ENCODE results near the gene C14orf180. TPM values are rescaled to one million over a fixed set of nuclear protein-coding genes. Genes with fewer than 3 reads are reported as not detected.
A peak's percentile ranks its signal among the peaks of the same experiment; 100 is the strongest.

The C14orf180 gene
- total RNA-seq, 1 experiment from 2014 or later = not detected

GRCh38 chr14:104550861-104551728, 28.5 kb upstream of the C14orf180 start:
- Histone ChIP-seq H3K36me3 (ENCODE audit: low read depth) (no peaks in the 10 kb centered on the region), H3K9me3 (ENCODE audit: insufficient read depth, low read depth) (no peaks in the 10 kb centered on the region), H4K20me1 (ENCODE audit: insufficient read depth) (no peaks in the 10 kb centered on the region), H3K4me3 (no peak overlapping the region), H3K27me3 (ENCODE audit: insufficient read depth, low read depth) (peaks cover 94% of the 10 kb centered on the region), H3F3A (ENCODE audit: insufficient read depth, low read depth) (no peaks in the 10 kb centered on the region), H2AFZ (no peak overlapping the region), H3K79me2 (ENCODE audit: low read depth) (no peaks in the 10 kb centered on the region), H3K27ac (no peak overlapping the region), H3K9me2 (ENCODE audit: insufficient read depth) (no peaks in the 10 kb centered on the region), H3K4me1 (replicated peaks; ENCODE audit: insufficient read depth) (no peaks in the 10 kb centered on the region), H3K4me2 (no peak overlapping the region)
- TF ChIP-seq, protein P1, sequence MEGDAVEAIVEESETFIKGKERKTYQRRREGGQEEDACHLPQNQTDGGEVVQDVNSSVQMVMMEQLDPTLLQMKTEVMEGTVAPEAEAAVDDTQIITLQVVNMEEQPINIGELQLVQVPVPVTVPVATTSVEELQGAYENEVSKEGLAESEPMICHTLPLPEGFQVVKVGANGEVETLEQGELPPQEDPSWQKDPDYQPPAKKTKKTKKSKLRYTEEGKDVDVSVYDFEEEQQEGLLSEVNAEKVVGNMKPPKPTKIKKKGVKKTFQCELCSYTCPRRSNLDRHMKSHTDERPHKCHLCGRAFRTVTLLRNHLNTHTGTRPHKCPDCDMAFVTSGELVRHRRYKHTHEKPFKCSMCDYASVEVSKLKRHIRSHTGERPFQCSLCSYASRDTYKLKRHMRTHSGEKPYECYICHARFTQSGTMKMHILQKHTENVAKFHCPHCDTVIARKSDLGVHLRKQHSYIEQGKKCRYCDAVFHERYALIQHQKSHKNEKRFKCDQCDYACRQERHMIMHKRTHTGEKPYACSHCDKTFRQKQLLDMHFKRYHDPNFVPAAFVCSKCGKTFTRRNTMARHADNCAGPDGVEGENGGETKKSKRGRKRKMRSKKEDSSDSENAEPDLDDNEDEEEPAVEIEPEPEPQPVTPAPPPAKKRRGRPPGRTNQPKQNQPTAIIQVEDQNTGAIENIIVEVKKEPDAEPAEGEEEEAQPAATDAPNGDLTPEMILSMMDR (conservative IDR thresholded peaks at IDR 0.05) = peak; percentile 39; the same call in 1 of the 2 replicates
- TF ChIP-seq EZH2 (IDR thresholded peaks at IDR 0.05; ENCODE audit: low read depth) = peak; percentile 65; the same call in 1 of the 2 replicates
- DNase-seq = no peak
- CTCF ChIA-PET = no interaction called here
- no TSS peak for BruUV-seq (replicated peaks)
- intact Hi-C loops (cut with micrococcal nuclease; ENCODE audit: unreplicated experiment) = no loop called here
- POLR2A ChIA-PET (ENCODE audit: unreplicated experiment) = no interaction called here

DNA sequence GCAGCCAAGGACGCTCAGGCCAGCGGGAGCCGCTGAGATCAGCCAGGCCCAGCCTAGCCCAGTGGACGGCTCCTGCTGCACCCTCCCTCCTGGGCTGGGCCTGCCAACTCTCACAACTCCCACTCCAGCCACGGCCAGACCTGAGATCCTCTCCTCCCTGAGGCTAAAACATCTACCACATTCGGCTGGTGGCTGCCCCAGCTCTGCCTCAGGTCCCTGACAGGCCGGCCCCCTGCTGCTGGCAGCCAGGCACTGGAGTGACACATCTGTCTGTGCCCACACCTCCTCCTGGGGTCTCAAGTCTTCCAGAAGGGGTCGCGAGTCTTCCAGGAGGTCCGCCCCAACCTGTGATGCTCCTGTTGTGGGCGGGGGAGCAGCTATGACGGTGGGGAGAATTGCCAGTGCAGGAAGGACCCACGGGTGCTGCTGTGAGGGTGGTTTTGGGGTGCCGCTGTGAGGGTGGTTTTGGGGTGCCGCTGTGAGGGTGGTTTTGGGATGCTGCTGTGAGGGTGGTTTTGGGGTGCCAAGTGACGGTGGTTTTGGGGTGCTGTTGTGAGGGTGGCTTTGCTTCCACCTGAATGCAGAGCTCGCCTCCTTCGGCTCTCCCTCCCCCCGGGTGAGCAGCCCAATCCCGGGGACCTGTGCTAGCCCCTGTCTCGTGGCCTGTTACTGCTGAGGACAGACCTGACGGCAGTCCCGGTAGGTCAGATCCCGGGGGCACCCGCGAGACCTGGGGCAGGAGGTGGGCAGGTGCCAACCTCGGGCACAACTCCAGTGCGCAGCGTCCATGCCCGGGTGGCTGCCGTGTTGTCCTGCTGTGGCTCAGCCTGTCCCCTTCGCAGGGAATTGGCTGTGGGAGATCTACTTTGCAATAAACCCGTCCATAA, 27.5 kb upstream of the C14orf180 start:
- H3K27ac ChIP-seq = no peak overlapping the region
- H2AFZ ChIP-seq = no peak overlapping the region
- H3K79me2 ChIP-seq (ENCODE audit: low read depth) = no peaks in the 10 kb centered on the region
- H4K20me1 ChIP-seq (ENCODE audit: insufficient read depth) = no peaks in the 10 kb centered on the region
- DNase-seq = no peak
- H3K4me1 ChIP-seq (replicated peaks; ENCODE audit: insufficient read depth) = no peaks in the 10 kb centered on the region
- ChIA-PET CTCF (no interaction called here), POLR2A (ENCODE audit: unreplicated experiment) (interaction anchor here (0.6 kb wide), 1 partner anchor 1542 kb away, joined by 4 read pairs; no protein-coding TSS in a partner anchor)
- no peaks in the 10 kb centered on the region for H3K9me3 ChIP-seq (ENCODE audit: insufficient read depth, low read depth)
- peaks cover 95% of the 10 kb centered on the region for H3K27me3 ChIP-seq (ENCODE audit: insufficient read depth, low read depth)
- no TSS peak for BruUV-seq (replicated peaks)
- no peaks in the 10 kb centered on the region for H3K36me3 ChIP-seq (ENCODE audit: low read depth)
- H3K4me2 ChIP-seq = no peak overlapping the region
- TF ChIP-seq EZH2 (IDR thresholded peaks at IDR 0.05; ENCODE audit: low read depth) = no peak
- TF ChIP-seq, protein P1 (conservative IDR thresholded peaks at IDR 0.05) = no peak
- intact Hi-C loops (cut with micrococcal nuclease; ENCODE audit: unreplicated experiment) = no loop called here
- no peaks in the 10 kb centered on the region for H3K9me2 ChIP-seq (ENCODE audit: insufficient read depth)
- H3F3A ChIP-seq (ENCODE audit: insufficient read depth, low read depth) = no peaks in the 10 kb centered on the region
- H3K4me3 ChIP-seq = no peak overlapping the region

DNA sequence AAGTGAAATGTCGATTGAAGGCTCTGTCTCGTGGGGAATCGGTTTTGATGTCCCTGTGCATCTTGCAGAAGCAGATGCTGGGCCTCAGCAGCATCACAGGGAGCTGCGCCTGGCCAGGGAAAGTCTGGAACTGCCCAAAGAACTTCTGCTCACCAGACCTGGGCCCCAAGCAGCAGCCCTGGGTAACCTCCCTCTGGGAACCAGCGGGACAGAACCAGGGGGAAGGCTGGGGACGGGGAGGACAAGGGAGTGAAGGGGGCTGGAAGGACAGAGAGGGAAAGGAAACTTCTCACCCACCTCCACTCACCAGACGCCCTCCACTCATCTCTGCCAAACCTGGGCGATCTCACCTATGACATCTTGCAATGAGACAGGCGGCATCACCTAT, 26.8 kb upstream of the C14orf180 start:
- CTCF ChIA-PET = no interaction called here
- no peak for DNase-seq
- peaks cover 95% of the 10 kb centered on the region for H3K27me3 ChIP-seq (ENCODE audit: insufficient read depth, low read depth)
- H3K79me2 ChIP-seq (ENCODE audit: low read depth) = no peaks in the 10 kb centered on the region
- no peaks in the 10 kb centered on the region for H3F3A ChIP-seq (ENCODE audit: insufficient read depth, low read depth)
- no peaks in the 10 kb centered on the region for H3K9me3 ChIP-seq (ENCODE audit: insufficient read depth, low read depth)
- POLR2A ChIA-PET (ENCODE audit: unreplicated experiment) = interaction anchor here (0.6 kb wide), 1 partner anchor 1542 kb away, joined by 4 read pairs; no protein-coding TSS in a partner anchor
- no peak overlapping the region for H2AFZ ChIP-seq
- TF ChIP-seq, protein P1 (conservative IDR thresholded peaks at IDR 0.05) = no peak
- no peak for TF ChIP-seq EZH2 (IDR thresholded peaks at IDR 0.05; ENCODE audit: low read depth)
- H4K20me1 ChIP-seq (ENCODE audit: insufficient read depth) = no peaks in the 10 kb centered on the region
- no peak overlapping the region for H3K4me2 ChIP-seq
- H3K9me2 ChIP-seq (ENCODE audit: insufficient read depth) = no peaks in the 10 kb centered on the region
- no peak overlapping the region for H3K27ac ChIP-seq
- no peaks in the 10 kb centered on the region for H3K4me1 ChIP-seq (replicated peaks; ENCODE audit: insufficient read depth)
- intact Hi-C loops (cut with micrococcal nuclease; ENCODE audit: unreplicated experiment) = no loop called here
- BruUV-seq (replicated peaks) = no TSS peak
- no peak overlapping the region for H3K4me3 ChIP-seq
- H3K36me3 ChIP-seq (ENCODE audit: low read depth) = no peaks in the 10 kb centered on the region
